A673 (cell line): Measurements from ENCODE around the gene PFKFB3.

Source experiments
- CTCF ChIP-seq: fragments of 300-800, 200-600 bp; sonication (generic); conservative IDR thresholded peaks from 2 replicates; pipeline ENCODE4 v1.5.1; 2017; ENCODE audit warnings: low read depth, mild to moderate bottlenecking, antibody characterized with exemption, low read length, moderate library complexity, mixed read lengths
- EZH2 ChIP-seq: fragments of 200-600 bp; sonication (generic); IDR thresholded peaks from 2 replicates; pipeline ENCODE4 v1.6.1; 2017; ENCODE audit warnings: borderline replicate concordance, low read depth, mild to moderate bottlenecking, mixed read lengths, antibody characterized with exemption, low read length; ENCODE audit not compliant: poor library complexity, severe bottlenecking

GRCh38 chr10:6231730-6232129 lies 29.0 kb downstream of the PFKFB3 start:
- TF ChIP-seq CTCF, result no peak
- TF ChIP-seq EZH2, result no peak
